Activated CD4-positive, alpha-beta T cell treated with anti-CD3 and anti-CD28 coated beads, Interleukin-2, amount 50 U/mL, for 4 hours (primary cell): ENCODE results near the gene NPLOC4.

Experiments
- DNase-seq, 2 experiments: peaks; one replicate each; pipeline ENCODE4 v3.0.0-alpha.2; 2020

The NPLOC4 gene

DNA sequence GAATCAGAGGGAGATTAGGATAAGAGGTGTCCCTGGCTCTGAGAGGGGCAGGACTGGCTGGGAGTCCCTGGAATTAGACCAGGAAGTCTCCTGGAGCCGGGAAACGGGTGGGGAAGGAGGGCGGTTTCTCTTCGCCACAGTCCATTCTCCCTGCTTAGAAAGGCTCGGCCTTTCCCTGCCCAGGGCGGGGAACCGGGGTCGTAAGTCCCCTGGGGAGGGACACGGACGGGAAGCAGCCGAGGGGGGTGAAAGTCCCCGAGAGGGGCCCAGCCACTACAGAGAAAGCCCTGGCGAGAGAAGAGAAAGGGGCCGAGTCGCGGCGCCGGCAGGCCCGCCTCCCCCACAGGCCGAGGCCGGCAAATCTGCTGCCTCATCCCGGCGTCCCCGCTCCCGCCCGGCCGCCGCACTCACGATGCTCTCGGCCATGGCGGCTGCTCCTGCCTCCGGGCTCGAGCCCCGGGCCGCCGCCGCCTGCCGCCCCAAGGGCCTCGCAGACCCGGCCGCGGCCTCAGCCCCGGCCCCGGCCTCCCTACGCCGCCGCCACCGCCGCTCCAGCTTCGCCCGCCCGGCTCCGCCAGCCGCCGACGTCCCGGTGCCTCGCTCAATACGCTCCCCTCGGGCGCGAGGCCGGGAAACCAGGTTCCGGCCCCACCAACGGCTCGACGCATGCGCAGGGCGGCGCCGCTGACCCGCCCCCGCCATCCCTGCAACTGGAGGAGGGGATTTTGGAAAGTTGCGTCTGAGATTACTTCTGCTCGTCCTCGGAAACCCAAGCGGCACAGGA, at the start of gene NPLOC4, which contains the start of gene TSPAN10:
Gene NPLOC4, minus strand, starts transcription at position 608 of the 784 bp plus-strand sequence. Its CDS starts 182 bp downstream, at position 426.
Gene TSPAN10, plus strand, starts transcription at position 692 of the 784 bp plus-strand sequence. CDS start 5,217 bp downstream, outside the sequence.
- DNase-seq, result peak; percentile 70 to 79

GRCh38 chr17:81686614-81687013, 49.7 kb upstream of the NPLOC4 start:
- DNase-seq, result no peak

GRCh38 chr17:81685108-81685507, 48.2 kb upstream of the NPLOC4 start:
- DNase-seq, result peak; percentile 51 to 52

- no peak for DNase-seq
These were observed 47.6 kb upstream of the NPLOC4 start for GRCh38 chr17:81684442-81684911.

- peak; percentile 95 to 96 for DNase-seq
These were observed 46.9 kb upstream of the NPLOC4 start, which contains the start of the genes ARL16 and HGS for GRCh38 chr17:81683584-81684441. Gene ARL16, minus strand, starts transcription at chr17:81683797. Its CDS starts 44 bp downstream, at chr17:81683753. Gene HGS, plus strand, starts transcription at chr17:81684011. Its CDS starts 56 bp downstream, at chr17:81684067.

DNA sequence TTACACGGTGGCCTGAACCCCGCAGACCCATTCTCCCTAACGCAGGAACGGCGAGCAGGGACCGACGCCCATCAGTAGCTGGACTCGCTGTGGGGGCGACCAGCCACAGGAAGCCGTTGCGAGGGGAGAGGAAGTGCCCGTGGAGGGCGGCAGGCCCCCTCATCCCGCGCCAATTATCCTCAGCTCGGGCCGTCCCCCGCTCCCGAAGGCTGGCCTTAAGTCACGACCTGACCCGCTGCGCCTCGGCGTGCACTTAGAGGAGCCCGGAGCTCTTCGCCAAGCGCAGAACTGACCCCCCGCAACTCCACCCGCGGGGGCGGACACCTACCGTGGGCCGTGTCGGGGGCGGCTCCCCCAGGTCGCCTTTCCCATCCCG, 46.3 kb upstream of the NPLOC4 start:
- no peak for DNase-seq

- DNase-seq, result no peak
These were observed 45.8 kb upstream of the NPLOC4 start for GRCh38 chr17:81682565-81683207.

DNA sequence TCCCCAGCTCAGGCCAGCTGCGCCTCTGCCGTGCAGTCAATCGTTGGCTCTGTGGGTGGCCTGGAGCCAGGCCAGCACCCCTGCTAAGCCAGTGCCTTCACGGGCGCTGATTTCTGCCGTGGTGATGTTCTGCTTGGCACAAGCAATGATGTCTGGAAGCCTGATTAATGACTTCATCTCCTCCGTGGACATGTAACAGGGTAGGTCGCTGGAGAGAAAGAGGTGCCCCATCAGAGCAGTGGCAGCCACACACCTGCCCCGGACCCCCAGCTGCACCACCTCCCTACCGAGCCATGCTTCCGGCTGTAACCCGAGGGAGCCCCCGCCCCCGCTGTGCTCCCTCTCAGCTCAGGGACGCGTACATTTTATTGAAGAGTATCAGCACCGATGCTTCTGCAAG, 44.8 kb upstream of the NPLOC4 start:
- DNase-seq, result no peak

- no peak for DNase-seq
These were observed 43.2 kb upstream of the NPLOC4 start for GRCh38 chr17:81680150-81680549.

DNA sequence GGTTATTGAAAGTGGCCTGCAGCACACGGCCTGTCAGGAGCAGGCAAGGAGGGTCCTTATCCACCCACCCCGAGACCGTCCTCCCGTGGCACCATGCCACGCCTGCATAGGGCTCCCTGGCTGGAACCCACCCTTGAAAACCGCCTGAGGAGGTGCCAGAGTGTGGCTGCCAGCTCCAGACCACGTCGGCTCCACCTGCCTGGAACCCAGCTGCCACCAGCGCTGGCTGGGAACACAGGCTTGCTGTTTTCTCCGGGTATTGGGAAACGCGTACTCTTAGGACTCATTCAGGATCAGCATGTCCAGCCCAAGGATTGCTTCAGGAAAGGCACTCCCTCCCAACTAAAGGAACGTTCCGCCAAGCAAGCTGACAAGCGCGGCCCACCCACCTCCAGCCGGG, 40.0 kb upstream of the NPLOC4 start:
- DNase-seq, result no peak

- DNase-seq, result peak; percentile 13 to 21
These were observed 38.8 kb upstream of the NPLOC4 start for GRCh38 chr17:81675515-81676221.

- DNase-seq, result no peak
These were observed 36.8 kb upstream of the NPLOC4 start for GRCh38 chr17:81673561-81674258.

DNA sequence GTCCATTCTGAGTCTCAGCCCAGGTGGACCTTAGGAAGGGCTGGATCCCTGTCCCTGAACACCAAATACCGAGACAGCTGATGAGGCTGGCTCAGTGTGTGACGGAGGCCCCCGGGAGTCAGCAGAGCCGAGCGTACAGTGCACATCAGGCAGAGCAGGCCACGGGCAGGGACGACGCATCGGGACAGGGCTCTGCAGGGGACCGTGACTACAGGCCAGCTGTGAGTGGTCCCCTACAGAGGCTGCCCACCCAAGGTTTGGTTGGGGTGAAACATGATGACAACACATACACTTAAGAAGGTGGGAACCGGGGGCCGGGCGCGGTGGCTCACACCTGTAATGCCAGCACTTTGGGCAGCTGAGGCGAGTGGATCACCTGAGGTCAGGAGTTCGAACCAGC, 36.0 kb upstream of the NPLOC4 start:
- no peak for DNase-seq

DNA sequence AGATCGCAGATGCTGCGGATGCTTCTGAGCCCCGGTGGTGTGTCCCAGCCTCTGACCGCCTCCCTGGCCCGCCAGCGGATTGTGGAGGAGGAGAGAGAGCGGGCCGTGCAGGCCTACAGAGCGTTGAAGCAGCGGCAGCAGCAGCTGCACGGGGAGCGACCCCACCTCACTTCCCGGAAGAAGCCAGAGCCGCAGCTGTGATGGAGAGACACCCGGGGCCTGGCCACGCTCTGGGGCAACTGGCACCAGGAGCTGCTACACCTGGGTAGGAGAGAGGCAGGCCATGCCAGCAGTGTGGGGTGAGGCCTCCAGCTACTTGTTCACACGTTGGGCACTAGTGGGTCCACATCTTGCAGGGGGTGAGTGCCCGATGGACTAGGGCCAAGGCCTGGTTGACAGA, 35.6 kb upstream of the NPLOC4 start:
- DNase-seq, result no peak

DNA sequence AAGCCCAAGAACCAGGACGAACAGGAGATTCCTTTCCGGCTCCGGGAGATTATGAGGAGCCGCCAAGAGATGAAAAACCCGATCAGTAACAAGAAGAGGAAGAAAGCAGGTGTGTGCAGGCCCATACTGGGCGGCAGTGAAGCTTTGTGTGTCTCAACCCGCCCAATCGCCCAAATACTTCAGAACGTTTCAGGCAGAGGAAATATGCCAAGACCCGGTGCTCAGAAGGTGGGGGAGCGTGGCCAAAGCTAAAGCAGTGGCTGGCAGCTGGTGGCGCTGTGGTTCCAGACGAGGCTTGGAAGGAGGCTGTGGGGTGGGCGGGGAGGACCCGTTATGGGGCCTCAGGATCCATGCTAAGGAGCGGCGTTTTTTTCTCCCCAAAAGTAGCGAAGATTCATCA, 30.8 kb upstream of the NPLOC4 start:
- no peak for DNase-seq

GRCh38 chr17:81666342-81667191, 29.7 kb upstream of the NPLOC4 start, which contains the start of the genes CCDC137 and OXLD1:
Gene CCDC137, plus strand, starts transcription at chr17:81666737. Its CDS starts 30 bp downstream, at chr17:81666767.
Gene OXLD1, minus strand, starts transcription at chr17:81666605. Its CDS starts 28 bp downstream, at chr17:81666577.
- DNase-seq, result peak; percentile 85 to 87

- peak in 1 of 2 experiments; percentile 9 for DNase-seq
These were observed 29.1 kb upstream of the NPLOC4 start for GRCh38 chr17:81666092-81666341.

DNA sequence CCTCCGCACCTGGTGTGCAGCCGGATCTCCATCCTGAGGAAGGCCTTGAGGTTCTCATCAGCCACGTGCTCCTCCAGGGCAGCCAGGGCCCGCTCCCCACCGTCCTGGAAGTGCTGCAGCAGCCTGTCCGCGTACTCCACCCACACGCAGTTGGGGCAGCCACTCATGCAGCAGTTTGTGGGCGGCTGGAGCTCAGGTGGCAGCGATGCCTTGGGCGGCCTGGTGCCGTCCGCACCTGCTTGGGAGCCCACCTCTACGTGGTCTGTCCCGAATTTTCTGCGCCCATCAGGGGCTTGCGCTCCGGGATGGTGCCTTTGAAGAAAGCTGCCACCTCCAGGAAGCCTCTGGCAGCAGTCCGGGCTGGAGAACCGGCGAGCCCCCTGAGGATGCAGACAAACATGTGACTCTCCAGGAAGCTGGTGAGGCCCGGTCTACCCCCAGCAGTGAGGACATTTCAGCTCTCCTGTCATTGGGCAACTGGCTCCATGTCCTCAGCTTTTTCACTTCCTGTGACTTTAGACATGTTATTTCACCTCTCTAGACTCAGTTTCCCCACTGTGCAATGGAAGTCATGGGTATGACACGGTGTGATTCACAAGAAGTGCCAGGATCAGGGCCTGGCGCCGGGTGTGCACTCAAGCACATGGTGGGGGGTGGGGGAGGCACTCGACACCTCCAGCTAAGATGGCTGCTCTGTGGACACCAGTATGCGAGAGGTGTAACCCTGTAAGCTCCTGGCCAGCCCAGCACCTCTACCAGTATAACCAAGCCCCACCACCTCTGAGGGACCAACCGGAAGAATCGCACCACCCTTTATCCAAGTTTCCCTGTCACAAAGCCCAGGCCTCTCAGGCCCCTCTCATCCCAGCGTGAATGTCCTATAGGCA, 28.5 kb upstream of the NPLOC4 start:
- peak; percentile 64 to 67 for DNase-seq

- DNase-seq, result no peak
These were observed 27.1 kb upstream of the NPLOC4 start for GRCh38 chr17:81664051-81664470.

DNA sequence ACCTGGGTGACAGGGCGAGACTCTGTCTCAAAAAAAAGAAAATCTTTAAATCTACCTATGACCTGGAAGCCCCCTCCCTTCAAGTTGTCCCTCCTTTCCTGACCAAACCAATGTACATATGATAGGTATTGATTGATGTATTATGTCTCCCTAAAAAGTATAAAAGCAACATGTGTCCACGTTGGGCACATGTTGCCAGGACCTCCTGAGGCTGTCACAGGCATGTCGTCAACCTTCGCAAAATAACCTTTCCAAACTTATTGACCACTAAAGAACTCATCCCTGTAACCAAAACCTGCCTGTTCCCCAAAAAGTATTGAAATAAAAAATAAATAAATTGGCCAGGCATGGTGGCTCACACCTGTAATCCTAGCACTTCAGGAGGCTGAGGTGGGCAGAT, 25.1 kb upstream of the NPLOC4 start:
- no peak for DNase-seq
